HG03039 (cell line): ENCODE results near the gene MASTL.
"Not testable (repeated sequence)": the region's sequence is repeated elsewhere in the genome, so short reads cannot be mapped to it uniquely, and the experiment has no call there.

Experiments
- ATAC-seq: cut with Tn5 transposase; IDR thresholded peaks from one replicate; pipeline ENCODE4 v1.9.1; 2021; ENCODE audit warnings: mild to moderate bottlenecking, moderate library complexity; ENCODE audit not compliant: unreplicated experiment

The MASTL gene

GRCh38 chr10:27155066-27155754, at the start of gene MASTL:
Gene MASTL (plus strand): TSS chr10:27155352. CDS start chr10:27155427, 75 bp downstream.
- peak; percentile 83 for ATAC-seq

DNA sequence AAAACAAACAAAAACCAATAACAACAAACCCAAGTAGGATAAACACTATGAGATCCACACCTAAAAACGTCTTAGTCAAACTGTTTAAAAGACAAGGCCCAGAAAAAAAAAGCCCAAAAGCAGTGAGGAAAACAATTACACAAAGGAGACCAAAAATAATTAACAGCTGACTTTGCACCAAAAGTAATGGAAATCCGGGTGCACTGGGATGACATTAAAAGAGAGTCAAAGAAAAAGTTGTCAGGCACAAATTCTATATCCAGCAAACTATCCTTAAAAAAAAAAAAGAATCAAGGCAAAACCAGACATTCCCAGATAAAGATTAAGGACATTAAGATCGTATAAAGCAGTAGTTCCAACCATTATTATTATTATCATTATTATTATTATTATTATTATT, 47.0 kb upstream of the MASTL start:
- ATAC-seq: no peak

- ATAC-seq: no peak
Measured at GRCh38 chr10:27134371-27134770, 20.8 kb upstream of the MASTL start.

GRCh38 chr10:27138277-27138676, 16.9 kb upstream of the MASTL start:
- no peak for ATAC-seq

- ATAC-seq: no peak
Measured at GRCh38 chr10:27143686-27144085, 11.5 kb upstream of the MASTL start.

GRCh38 chr10:27145937-27146336, 9.2 kb upstream of the MASTL start:
- ATAC-seq: no peak

DNA sequence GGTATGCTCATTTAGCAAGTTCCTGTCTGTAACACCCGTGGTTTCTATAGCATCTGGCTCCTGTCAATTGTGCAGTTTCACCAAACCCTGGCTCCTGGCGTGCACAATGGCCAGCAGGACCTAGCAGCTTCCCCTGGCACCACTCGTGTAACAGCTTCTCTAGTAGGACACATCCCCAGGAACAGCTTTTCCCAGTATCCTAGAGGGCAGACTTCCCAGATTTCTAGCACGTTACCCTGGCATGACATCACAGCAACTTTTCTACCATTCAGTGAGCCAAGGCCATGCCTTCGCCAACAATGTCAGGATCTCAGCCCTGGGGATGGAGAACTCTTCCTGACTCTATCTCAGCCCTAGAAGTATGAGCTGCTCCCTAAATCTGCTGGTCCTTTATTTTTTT, 7.5 kb upstream of the MASTL start:
- no peak for ATAC-seq

- ATAC-seq: no peak
Measured at GRCh38 chr10:27150261-27150660, 4.9 kb upstream of the MASTL start.

DNA sequence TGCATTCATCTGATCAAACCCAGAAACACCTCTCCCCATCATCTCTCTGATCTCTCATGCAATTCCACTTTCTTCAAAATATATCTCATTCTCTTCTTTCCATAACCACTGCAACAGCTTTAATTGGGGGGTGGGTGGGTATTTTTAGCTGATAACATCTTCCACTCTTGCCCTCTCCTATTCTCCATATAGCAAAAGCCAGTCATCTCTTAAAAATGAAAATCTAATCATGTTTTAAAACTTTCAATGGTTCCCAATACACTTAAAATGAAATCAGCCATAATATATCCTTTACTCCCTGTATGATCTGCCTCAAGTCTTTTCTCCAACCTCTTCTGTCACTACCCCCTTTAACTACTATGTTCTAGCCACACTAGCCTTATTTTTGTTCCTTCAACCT, 2.5 kb upstream of the MASTL start:
- ATAC-seq: no peak

GRCh38 chr10:27153329-27153728, 1.8 kb upstream of the MASTL start:
- no peak for ATAC-seq

DNA sequence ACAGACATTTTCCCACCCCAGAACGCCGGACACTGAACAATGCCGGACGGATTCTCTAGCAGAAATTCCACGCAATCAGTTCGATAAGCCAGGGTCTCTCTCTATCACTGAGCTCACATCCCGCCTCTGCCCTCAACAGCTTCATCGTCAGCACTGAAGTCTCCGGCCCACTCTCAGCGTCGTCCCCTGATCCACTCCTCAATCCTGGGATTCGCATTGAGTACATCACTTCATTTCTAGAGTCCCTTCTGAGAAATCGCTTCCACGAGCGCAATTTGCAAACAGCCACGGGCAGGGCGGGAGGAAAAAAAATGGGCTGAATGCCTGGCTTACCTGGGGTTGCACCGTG, 1.3 kb upstream of the MASTL start:
- no peak for ATAC-seq

GRCh38 chr10:27156566-27156965, 1.4 kb downstream of the MASTL start:
- ATAC-seq: not testable (repeated sequence)

- no peak for ATAC-seq
Measured at GRCh38 chr10:27157150-27157549, 2.0 kb downstream of the MASTL start.

- no peak for ATAC-seq
Measured at GRCh38 chr10:27158421-27158820, 3.3 kb downstream of the MASTL start.

- ATAC-seq: no peak
Measured at GRCh38 chr10:27169849-27170248, 14.7 kb downstream of the MASTL start.

- ATAC-seq: no peak
Measured at GRCh38 chr10:27188259-27188658, 33.1 kb downstream of the MASTL start.

GRCh38 chr10:27188897-27189296, 33.7 kb downstream of the MASTL start:
- no peak for ATAC-seq

GRCh38 chr10:27190508-27190907, 35.4 kb downstream of the MASTL start:
- ATAC-seq: no peak

- no peak for ATAC-seq
Measured at GRCh38 chr10:27192284-27192683, 37.1 kb downstream of the MASTL start.

DNA sequence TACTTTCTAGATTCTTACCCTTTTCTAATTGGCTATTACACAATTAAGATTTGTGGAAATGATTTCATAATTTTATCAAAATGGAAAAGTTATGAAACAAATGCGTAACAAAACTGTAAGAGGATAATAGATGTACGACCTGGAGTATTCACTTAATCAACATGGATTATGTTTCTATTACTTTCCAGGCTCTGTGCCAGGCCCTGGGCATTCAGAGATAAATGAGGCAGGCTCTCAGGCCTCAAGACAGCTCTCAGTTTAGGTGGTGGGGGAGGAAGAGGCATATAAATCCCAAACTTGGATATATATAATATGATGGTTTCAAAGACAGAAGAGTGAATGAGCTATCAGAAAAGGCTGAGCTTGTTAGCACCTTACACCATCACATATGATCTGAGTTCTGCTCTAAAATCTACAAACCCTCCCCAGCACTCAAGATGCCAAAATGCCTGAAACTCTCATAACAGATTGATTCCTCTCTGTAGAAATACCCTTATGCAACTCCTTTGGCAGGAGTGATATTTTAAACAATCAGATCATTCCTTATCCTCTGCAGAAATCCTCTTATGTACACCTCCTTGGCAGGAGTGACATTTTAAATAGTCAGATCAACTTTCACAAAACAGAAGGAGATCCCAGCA, 42.9 kb downstream of the MASTL start:
- ATAC-seq: no peak

- no peak for ATAC-seq
Measured at GRCh38 chr10:27203806-27204205, 48.7 kb downstream of the MASTL start.

DNA sequence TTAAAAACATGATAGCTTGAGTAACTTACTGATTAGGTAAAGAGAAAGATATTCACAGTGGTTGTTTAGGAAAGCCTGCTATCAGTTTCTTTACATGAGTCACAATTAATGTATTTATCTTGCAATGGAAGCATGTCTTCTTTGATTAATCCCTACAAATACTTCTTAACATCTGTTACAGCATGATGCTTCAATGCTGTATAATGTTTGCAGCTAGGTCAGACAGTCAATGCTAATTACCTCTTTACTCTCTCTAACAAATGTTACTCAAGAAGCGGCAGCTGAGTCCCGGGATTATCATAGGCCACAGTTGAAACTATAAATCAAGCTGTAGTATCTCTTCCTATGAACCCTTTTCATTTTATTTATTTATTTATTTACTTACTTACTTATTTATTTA, 52.2 kb downstream of the MASTL start:
- no peak for ATAC-seq

- ATAC-seq: no peak
Measured at GRCh38 chr10:27223964-27224363, 68.8 kb downstream of the MASTL start.
